Endodermal cell (in vitro differentiated cells): Measurements from ENCODE around the gene ZNF223. TPM values are rescaled to one million over a fixed set of nuclear protein-coding genes. Genes with fewer than 3 reads are reported as not detected.
A peak's percentile ranks its signal among the peaks of the same experiment; 100 is the strongest.

Source experiments
- DNase-seq: peaks from one replicate; pipeline ENCODE4 v3.0.0-alpha.2; 2017
- H3K27ac ChIP-seq: 2 replicates; pipeline ENCODE4 v1.5.1; 2013; ENCODE audit warnings: mild to moderate bottlenecking, low read depth, low read length, moderate library complexity
- H3K27me3 ChIP-seq: 2 replicates; pipeline ENCODE4 v1.6.1; 2013; ENCODE audit warnings: mild to moderate bottlenecking, low read length, moderate library complexity; ENCODE audit not compliant: insufficient read depth, control insufficient read depth, poor library complexity, severe bottlenecking
- H3K36me3 ChIP-seq: 2 replicates; pipeline ENCODE4 v1.7.0; 2013; ENCODE audit warnings: mild to moderate bottlenecking, low read length, moderate library complexity; ENCODE audit not compliant: control insufficient read depth, insufficient read depth
- H3K4me1 ChIP-seq: one replicate; pipeline ENCODE4 v1.7.0; 2013; ENCODE audit warnings: low read length; ENCODE audit not compliant: control insufficient read depth, insufficient read depth
- H3K4me3 ChIP-seq: 2 replicates; pipeline ENCODE4 v1.5.1; 2013; ENCODE audit warnings: mild to moderate bottlenecking, low read length, moderate library complexity
- H3K9ac ChIP-seq: 2 replicates; pipeline ENCODE4 v1.6.1; 2013; ENCODE audit warnings: mild to moderate bottlenecking, low read length, moderate library complexity; ENCODE audit not compliant: poor library complexity, severe bottlenecking; ENCODE audit errors: extremely low read depth
- H3K9me3 ChIP-seq: 2 replicates; pipeline ENCODE4 v1.6.1; 2013; ENCODE audit warnings: mild to moderate bottlenecking, low read length, moderate library complexity; ENCODE audit not compliant: control insufficient read depth
- H3K27ac Mint-ChIP-seq: 2 replicates; pipeline ENCODE4 v1.8.0; 2020; ENCODE audit warnings: mixed read lengths
- H3K27me3 Mint-ChIP-seq: 2 replicates; pipeline ENCODE4 v1.8.0; 2021; ENCODE audit warnings: mild to moderate bottlenecking, mixed read lengths; ENCODE audit not compliant: insufficient read depth
- H3K36me3 Mint-ChIP-seq: 2 replicates; pipeline ENCODE4 v1.8.0; 2020; ENCODE audit warnings: low read depth, mixed read lengths
- H3K4me1 Mint-ChIP-seq: 2 replicates; pipeline ENCODE4 v1.8.0; 2020; ENCODE audit warnings: mixed read lengths
- H3K4me3 Mint-ChIP-seq: 2 replicates; pipeline ENCODE4 v1.8.0; 2020; ENCODE audit warnings: mild to moderate bottlenecking, moderate library complexity, mixed read lengths
- H3K9me3 Mint-ChIP-seq: 2 replicates; pipeline ENCODE4 v1.8.0; 2020; ENCODE audit warnings: mild to moderate bottlenecking, mixed read lengths
- WGBS, 2 experiments: methylation state at CpG; one replicate each; pipeline versions ENCODE4 v1.1.5 to v1.1.7; 2013; ENCODE audit warnings: missing lambda C conversion rate in 2 of 2, mixed read lengths in 1 of 2; ENCODE audit not compliant: insufficient coverage in 1 of 2, insufficient read length in 1 of 2; 5-methylcytosine and 5-hydroxymethylcytosine counted together
- total RNA-seq, 2 donors: library from RNA; stranded (reverse); fragmentation: NEBNext Ultra II Directional in 1 of 2; extraction: Animal tissue kit (Norgen Biotek cat#: 25700) in 1 of 2; gene quantifications; 2 replicates in 1 of 2; 3 replicates in 1 of 2; pipeline ENCODE4 v1.2.1, GENCODE V29; 2021
- TF ChIP-seq, protein P1 (sequence below): fragments of 200-600 bp; sonication (generic); conservative IDR thresholded peaks from 2 replicates; pipeline ENCODE4 v1.5.0; 2021; ENCODE audit warnings: antibody characterized with exemption, mild to moderate bottlenecking

Gene ZNF223
- total RNA-seq, 2 donors from 2014 or later: 9.3 TPM

DNA sequence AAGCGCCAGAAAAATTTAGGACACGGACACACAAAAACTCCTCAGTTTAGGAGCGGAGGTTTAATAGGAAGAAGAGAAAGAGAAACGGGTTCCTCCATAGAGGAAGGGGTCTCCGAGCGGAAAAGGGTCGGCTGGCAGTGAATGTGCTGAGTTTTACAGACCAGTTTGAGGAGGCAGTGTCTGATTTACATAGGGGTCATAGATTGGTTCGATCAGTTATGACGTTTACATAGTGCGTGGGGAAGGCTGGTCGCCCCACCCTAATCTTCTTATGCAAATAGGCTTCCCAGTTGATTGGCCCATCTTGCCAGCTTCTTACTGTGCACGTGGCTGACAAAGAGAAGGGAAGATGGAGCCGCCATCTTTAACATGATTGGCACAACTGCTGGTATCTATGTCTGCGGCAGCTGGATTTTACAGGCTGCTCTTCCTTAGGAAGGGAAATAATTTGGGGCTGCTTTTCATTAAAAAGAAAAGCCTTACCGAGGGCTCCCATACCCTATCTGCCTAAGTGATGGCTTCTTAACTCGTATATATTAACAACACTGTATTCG lies 60.2 kb downstream of the ZNF223 start:
- peaks cover 31% of the 10 kb centered on the region for H3K36me3 ChIP-seq
- peak overlapping the region; percentile 97 for H3K4me3 Mint-ChIP-seq
- peak; percentile 92 for DNase-seq
- peaks cover 25% of the 10 kb centered on the region for H3K9me3 ChIP-seq
- no peaks in the 10 kb centered on the region for H3K27me3 ChIP-seq
- peak overlapping the region; percentile 94 for H3K27ac Mint-ChIP-seq
- 26 to 64% methylated on average over 7 to 17 of the region's 17 CpGs for WGBS, 2 experiments
- no peak overlapping the region for H3K27ac ChIP-seq
- peaks cover 53% of the 10 kb centered on the region for H3K36me3 Mint-ChIP-seq
- TF ChIP-seq, protein P1, sequence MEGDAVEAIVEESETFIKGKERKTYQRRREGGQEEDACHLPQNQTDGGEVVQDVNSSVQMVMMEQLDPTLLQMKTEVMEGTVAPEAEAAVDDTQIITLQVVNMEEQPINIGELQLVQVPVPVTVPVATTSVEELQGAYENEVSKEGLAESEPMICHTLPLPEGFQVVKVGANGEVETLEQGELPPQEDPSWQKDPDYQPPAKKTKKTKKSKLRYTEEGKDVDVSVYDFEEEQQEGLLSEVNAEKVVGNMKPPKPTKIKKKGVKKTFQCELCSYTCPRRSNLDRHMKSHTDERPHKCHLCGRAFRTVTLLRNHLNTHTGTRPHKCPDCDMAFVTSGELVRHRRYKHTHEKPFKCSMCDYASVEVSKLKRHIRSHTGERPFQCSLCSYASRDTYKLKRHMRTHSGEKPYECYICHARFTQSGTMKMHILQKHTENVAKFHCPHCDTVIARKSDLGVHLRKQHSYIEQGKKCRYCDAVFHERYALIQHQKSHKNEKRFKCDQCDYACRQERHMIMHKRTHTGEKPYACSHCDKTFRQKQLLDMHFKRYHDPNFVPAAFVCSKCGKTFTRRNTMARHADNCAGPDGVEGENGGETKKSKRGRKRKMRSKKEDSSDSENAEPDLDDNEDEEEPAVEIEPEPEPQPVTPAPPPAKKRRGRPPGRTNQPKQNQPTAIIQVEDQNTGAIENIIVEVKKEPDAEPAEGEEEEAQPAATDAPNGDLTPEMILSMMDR: no peak
- peak overlapping the region; percentile 85 for H3K9ac ChIP-seq
- H3K9me3 Mint-ChIP-seq: peaks cover 48% of the 10 kb centered on the region
- no peaks in the 10 kb centered on the region for H3K4me1 ChIP-seq
- peaks cover 2% of the 10 kb centered on the region for H3K27me3 Mint-ChIP-seq
- peaks cover 3% of the 10 kb centered on the region for H3K4me1 Mint-ChIP-seq
- H3K4me3 ChIP-seq: peak overlapping the region; percentile 99

DNA sequence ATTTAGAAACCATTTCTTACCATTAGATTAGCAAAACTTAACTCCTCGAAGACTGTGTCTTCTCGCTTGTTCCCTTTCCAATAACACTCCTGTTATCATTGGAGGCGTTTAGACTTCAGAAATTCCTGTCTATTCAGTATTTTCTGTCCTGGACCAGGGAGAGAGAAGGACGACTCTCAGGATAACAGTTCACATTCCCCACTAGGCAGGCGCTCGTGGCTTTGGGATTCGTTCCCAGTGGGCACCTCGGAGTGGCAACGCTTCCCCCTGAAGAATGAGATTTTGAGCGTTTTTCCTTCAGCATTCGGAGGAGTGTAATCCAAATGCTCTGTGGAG lies 60.9 kb downstream of the ZNF223 start:
- 0% methylated on average over 4 to 11 of the region's 11 CpGs for WGBS, 2 experiments
- Histone ChIP-seq H3K4me3 (peak overlapping the region; percentile 99), H3K9me3 (peaks cover 17% of the 10 kb centered on the region), H3K27me3 (no peaks in the 10 kb centered on the region), H3K36me3 (peaks cover 23% of the 10 kb centered on the region), H3K4me1 (no peaks in the 10 kb centered on the region), H3K27ac (peak overlapping the region; percentile 48), H3K9ac (peak overlapping the region; percentile 85)
- Mint-ChIP-seq H3K4me1 (peaks cover 3% of the 10 kb centered on the region), H3K4me3 (peak overlapping the region; percentile 97), H3K27ac (peak overlapping the region; percentile 94), H3K27me3 (no peaks in the 10 kb centered on the region), H3K36me3 (peaks cover 52% of the 10 kb centered on the region), H3K9me3 (peaks cover 40% of the 10 kb centered on the region)
- TF ChIP-seq, protein P1: peak; percentile 18
- DNase-seq: no peak

DNA sequence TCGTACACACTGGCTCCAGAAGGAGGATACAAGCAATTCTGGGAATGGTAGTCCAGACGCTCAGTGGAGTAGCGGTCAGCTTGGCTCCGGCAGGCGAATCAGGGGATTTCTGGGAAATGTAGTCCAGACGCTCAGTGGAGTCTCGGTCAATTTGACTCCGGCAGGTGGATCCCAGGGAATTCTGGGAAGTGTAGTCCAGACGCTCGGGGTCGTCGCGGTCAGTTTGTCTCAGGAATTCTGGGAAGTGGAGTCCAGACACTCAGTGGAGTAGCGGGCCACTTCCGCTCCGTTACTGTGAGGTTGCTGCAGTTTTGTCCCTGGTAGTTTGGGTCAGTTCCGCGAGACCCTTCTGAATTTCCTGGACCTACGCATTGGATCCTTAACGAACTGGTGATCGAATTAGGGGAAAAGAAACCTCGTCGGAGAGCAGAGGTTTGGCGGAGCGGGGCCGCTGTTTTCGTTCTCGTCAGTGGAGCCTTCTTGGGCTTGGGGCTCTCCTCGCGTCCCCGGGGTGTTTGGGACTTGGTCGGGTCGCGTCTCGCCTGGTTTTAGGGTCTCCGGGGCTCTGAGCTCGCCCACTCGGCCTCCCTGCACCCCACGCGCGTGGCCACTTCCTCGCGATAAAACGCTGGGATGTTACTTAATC lies 61.4 kb downstream of the ZNF223 start, which contains the start of gene ZNF225:
Gene ZNF225, plus strand, starts transcription at position 262 of the 646 bp plus-strand sequence. CDS start 2,429 bp downstream, outside the sequence.
- peaks cover 12% of the 10 kb centered on the region for H3K9me3 ChIP-seq
- H3K27me3 ChIP-seq: no peaks in the 10 kb centered on the region
- Mint-ChIP-seq H3K27ac (peak within 1 kb of the TSS; percentile 96), H3K36me3 (peaks cover 51% of the 10 kb centered on the region), H3K27me3 (no peaks in the 10 kb centered on the region), H3K9me3 (peaks cover 35% of the 10 kb centered on the region), H3K4me1 (peaks cover 3% of the 10 kb centered on the region), H3K4me3 (peak within 1 kb of the TSS; percentile 97)
- peak within 1 kb of the TSS; percentile 48 for H3K27ac ChIP-seq
- WGBS, 2 experiments: 0% methylated on average over 35 to 44 of the region's 44 CpGs
- peak within 1 kb of the TSS; percentile 85 for H3K9ac ChIP-seq
- H3K4me3 ChIP-seq: peak within 1 kb of the TSS; percentile 99
- TF ChIP-seq, protein P1: no peak
- peak; percentile 98 for DNase-seq
- H3K4me1 ChIP-seq: no peaks in the 10 kb centered on the region
- peaks cover 18% of the 10 kb centered on the region for H3K36me3 ChIP-seq
